ENCODE measurements around the gene MZB1. TPM values are rescaled to one million over a fixed set of nuclear protein-coding genes. Genes with fewer than 3 reads are reported as not detected.

The MZB1 gene
- polyA plus RNA-seq, 1 donor from 2014 or later: not detected

DNA sequence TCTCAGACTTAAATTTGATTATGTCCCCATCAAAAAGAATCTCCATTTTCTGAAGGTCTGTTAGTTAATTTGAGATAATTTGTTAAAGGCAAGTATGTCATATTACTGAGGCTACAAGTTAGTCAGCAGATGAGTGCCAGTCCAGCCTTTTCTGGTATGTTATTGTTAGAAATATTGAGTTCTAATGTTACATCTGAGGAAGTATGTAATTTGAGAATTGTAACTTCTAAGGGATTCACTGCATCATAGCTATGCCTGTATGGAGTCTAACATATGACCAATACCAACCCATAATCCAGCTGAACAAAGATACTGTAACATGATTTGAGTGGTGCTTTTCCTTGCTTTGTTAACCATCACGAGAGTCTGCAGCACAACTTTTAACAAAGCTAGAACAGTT is 20.5 kb downstream of the MZB1 start (continued):
- TF ChIP-seq, protein P1, sequence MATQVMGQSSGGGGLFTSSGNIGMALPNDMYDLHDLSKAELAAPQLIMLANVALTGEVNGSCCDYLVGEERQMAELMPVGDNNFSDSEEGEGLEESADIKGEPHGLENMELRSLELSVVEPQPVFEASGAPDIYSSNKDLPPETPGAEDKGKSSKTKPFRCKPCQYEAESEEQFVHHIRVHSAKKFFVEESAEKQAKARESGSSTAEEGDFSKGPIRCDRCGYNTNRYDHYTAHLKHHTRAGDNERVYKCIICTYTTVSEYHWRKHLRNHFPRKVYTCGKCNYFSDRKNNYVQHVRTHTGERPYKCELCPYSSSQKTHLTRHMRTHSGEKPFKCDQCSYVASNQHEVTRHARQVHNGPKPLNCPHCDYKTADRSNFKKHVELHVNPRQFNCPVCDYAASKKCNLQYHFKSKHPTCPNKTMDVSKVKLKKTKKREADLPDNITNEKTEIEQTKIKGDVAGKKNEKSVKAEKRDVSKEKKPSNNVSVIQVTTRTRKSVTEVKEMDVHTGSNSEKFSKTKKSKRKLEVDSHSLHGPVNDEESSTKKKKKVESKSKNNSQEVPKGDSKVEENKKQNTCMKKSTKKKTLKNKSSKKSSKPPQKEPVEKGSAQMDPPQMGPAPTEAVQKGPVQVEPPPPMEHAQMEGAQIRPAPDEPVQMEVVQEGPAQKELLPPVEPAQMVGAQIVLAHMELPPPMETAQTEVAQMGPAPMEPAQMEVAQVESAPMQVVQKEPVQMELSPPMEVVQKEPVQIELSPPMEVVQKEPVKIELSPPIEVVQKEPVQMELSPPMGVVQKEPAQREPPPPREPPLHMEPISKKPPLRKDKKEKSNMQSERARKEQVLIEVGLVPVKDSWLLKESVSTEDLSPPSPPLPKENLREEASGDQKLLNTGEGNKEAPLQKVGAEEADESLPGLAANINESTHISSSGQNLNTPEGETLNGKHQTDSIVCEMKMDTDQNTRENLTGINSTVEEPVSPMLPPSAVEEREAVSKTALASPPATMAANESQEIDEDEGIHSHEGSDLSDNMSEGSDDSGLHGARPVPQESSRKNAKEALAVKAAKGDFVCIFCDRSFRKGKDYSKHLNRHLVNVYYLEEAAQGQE (IDR thresholded peaks at IDR 0.05; ENCODE audit: borderline replicate concordance): no peak
- TF ChIP-seq POLR2AphosphoS5 (IDR thresholded peaks at IDR 0.05): no peak

DNA sequence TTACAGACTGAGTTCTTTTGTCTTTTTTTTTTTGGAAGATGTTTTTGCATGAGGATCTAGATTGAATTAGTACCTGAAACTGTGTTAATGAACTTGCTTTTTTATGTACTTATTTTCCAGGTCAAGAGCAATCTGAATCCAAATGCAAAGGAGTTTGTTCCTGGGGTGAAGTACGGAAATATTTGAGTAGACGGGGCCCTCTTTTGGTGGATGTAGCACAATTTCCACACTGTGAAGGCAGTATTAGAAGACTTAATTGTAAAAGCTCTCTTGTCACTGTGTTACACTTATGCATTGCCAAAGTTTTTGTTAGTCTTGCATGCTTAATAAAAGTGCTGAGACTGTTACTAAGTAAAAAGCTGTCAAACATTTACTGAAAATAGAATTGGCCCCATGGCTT is 21.1 kb downstream of the MZB1 start:
- H3K9me3 ChIP-seq (ENCODE audit: low read length): no peaks in the 10 kb centered on the region
- no peaks in the 10 kb centered on the region for H3K9me2 ChIP-seq (ENCODE audit: insufficient read depth, low read length)
- H3F3A ChIP-seq (ENCODE audit: insufficient read depth, low read length, poor library complexity, severe bottlenecking): no peaks in the 10 kb centered on the region
- no peaks in the 10 kb centered on the region for H4K20me1 ChIP-seq (ENCODE audit: insufficient read depth)
- H3K27me3 ChIP-seq (ENCODE audit: insufficient read depth, low read depth, low read length): no peaks in the 10 kb centered on the region
- H3K27ac ChIP-seq (ENCODE audit: low read length): no peak overlapping the region
- no peak overlapping the region for H3K9ac ChIP-seq (ENCODE audit: low read length)
- TF ChIP-seq SMC3 (conservative IDR thresholded peaks at IDR 0.05; ENCODE audit: poor library complexity): no peak
- TF ChIP-seq, protein P1 (IDR thresholded peaks at IDR 0.05; ENCODE audit: borderline replicate concordance): no peak
- peaks cover 21% of the 10 kb centered on the region for H3K36me3 ChIP-seq (ENCODE audit: insufficient read depth, low read length)
- no peaks in the 10 kb centered on the region for H3K79me2 ChIP-seq (replicated peaks; ENCODE audit: insufficient read depth, low read length)
- no peak overlapping the region for H2AFZ ChIP-seq (ENCODE audit: low read depth, low read length)
- no peak overlapping the region for H3K4me2 ChIP-seq (ENCODE audit: low read length)
- no peak overlapping the region for H3K4me3 ChIP-seq (ENCODE audit: low read length)

DNA sequence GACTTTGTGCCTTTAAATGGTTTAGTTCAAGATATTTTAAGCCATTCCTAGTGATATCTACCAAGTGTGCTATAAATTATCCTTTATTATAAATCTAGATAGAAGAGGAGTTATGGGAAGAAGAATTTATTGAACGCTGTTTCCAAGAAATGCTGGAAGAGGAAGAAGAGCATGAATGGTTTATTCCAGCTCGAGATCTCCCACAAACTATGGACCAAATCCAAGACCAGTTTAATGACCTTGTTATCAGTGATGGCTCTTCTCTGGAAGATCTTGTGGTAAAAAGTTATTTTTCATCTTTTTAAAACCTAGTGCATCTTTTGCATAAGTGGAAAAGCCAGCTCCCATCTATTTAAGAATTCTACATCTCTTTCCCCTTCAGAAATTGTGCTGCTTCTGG is 25.2 kb downstream of the MZB1 start:
- TF ChIP-seq MXI1 (conservative IDR thresholded peaks at IDR 0.05; ENCODE audit: poor library complexity, severe bottlenecking) (no peak), EZH2 (IDR thresholded peaks at IDR 0.05; ENCODE audit: borderline replicate concordance, insufficient read depth, low read length, poor library complexity, severe bottlenecking) (no peak), RAD21 (conservative IDR thresholded peaks at IDR 0.05) (no peak), POLR2AphosphoS5 (IDR thresholded peaks at IDR 0.05) (no peak), TAF1 (IDR thresholded peaks at IDR 0.05; ENCODE audit: low read depth) (no peak), SMC3 (conservative IDR thresholded peaks at IDR 0.05; ENCODE audit: poor library complexity) (no peak), EP300 (conservative IDR thresholded peaks at IDR 0.05; ENCODE audit: poor library complexity, severe bottlenecking) (no peak)
- TF ChIP-seq, protein P2, sequence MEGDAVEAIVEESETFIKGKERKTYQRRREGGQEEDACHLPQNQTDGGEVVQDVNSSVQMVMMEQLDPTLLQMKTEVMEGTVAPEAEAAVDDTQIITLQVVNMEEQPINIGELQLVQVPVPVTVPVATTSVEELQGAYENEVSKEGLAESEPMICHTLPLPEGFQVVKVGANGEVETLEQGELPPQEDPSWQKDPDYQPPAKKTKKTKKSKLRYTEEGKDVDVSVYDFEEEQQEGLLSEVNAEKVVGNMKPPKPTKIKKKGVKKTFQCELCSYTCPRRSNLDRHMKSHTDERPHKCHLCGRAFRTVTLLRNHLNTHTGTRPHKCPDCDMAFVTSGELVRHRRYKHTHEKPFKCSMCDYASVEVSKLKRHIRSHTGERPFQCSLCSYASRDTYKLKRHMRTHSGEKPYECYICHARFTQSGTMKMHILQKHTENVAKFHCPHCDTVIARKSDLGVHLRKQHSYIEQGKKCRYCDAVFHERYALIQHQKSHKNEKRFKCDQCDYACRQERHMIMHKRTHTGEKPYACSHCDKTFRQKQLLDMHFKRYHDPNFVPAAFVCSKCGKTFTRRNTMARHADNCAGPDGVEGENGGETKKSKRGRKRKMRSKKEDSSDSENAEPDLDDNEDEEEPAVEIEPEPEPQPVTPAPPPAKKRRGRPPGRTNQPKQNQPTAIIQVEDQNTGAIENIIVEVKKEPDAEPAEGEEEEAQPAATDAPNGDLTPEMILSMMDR (IDR thresholded peaks at IDR 0.05; ENCODE audit: poor library complexity, severe bottlenecking): no peak
- TF ChIP-seq, protein P1 (IDR thresholded peaks at IDR 0.05; ENCODE audit: borderline replicate concordance): no peak
- Histone ChIP-seq H3K9ac (ENCODE audit: low read length) (no peak overlapping the region), H3F3A (ENCODE audit: insufficient read depth, low read length, poor library complexity, severe bottlenecking) (no peaks in the 10 kb centered on the region), H3K36me3 (ENCODE audit: insufficient read depth, low read length) (peaks cover 17% of the 10 kb centered on the region), H4K20me1 (ENCODE audit: insufficient read depth) (no peaks in the 10 kb centered on the region), H2AFZ (ENCODE audit: low read depth, low read length) (no peak overlapping the region), H3K9me2 (ENCODE audit: insufficient read depth, low read length) (no peaks in the 10 kb centered on the region), H3K4me3 (ENCODE audit: low read length) (no peak overlapping the region), H3K79me2 (replicated peaks; ENCODE audit: insufficient read depth, low read length) (peaks cover 21% of the 10 kb centered on the region), H3K9me3 (ENCODE audit: low read length) (no peaks in the 10 kb centered on the region), H3K4me2 (ENCODE audit: low read length) (no peak overlapping the region), H3K27me3 (ENCODE audit: insufficient read depth, low read depth, low read length) (no peaks in the 10 kb centered on the region), H3K27ac (ENCODE audit: low read length) (no peak overlapping the region)

Data from neural cell (in vitro differentiated cells).